ENCODE data around the gene CHRND.

Gene CHRND

GRCh38 chr2:232573771-232574435, 47.9 kb downstream of the CHRND start:
- DNase-seq (ENCODE audit: low read depth in 2 of 2) = no peak

GRCh38 chr2:232574674-232575403, 48.9 kb downstream of the CHRND start:
- DNase-seq (ENCODE audit: low read depth in 2 of 2) = no peak

GRCh38 chr2:232575404-232575746, 49.4 kb downstream of the CHRND start:
- DNase-seq (ENCODE audit: low read depth in 2 of 2) = no peak

- DNase-seq (ENCODE audit: low read depth in 2 of 2) = no peak
Observed at GRCh38 chr2:232576995-232577394, 51.0 kb downstream of the CHRND start.

GRCh38 chr2:232577841-232578240, 51.9 kb downstream of the CHRND start:
- no peak for DNase-seq (ENCODE audit: low read depth in 2 of 2)

- DNase-seq (ENCODE audit: low read depth in 2 of 2) = no peak
Observed at GRCh38 chr2:232578626-232579025, 52.7 kb downstream of the CHRND start.

- DNase-seq (ENCODE audit: low read depth in 2 of 2) = no peak
Observed at GRCh38 chr2:232580648-232580981, 54.7 kb downstream of the CHRND start.

- no peak for DNase-seq (ENCODE audit: low read depth in 2 of 2)
Observed at GRCh38 chr2:232581725-232582124, 55.8 kb downstream of the CHRND start.

- DNase-seq (ENCODE audit: low read depth in 2 of 2) = no peak
Observed at GRCh38 chr2:232584238-232584637, 58.3 kb downstream of the CHRND start.
